A673 (cell line): Measurements from ENCODE around the gene ERP44.

Experiments
- EZH2 ChIP-seq: fragments of 200-600 bp; sonication (generic); IDR thresholded peaks from 2 replicates; pipeline ENCODE4 v1.6.1; 2017; ENCODE audit warnings: borderline replicate concordance, low read depth, mild to moderate bottlenecking, mixed read lengths, antibody characterized with exemption, low read length; ENCODE audit not compliant: poor library complexity, severe bottlenecking
- TF ChIP-seq, protein P1 (sequence below): fragments of 300-800, 200-600 bp; sonication (generic); conservative IDR thresholded peaks from 2 replicates; pipeline ENCODE4 v1.5.1; 2017; ENCODE audit warnings: low read depth, mild to moderate bottlenecking, antibody characterized with exemption, low read length, moderate library complexity, mixed read lengths

DNA sequence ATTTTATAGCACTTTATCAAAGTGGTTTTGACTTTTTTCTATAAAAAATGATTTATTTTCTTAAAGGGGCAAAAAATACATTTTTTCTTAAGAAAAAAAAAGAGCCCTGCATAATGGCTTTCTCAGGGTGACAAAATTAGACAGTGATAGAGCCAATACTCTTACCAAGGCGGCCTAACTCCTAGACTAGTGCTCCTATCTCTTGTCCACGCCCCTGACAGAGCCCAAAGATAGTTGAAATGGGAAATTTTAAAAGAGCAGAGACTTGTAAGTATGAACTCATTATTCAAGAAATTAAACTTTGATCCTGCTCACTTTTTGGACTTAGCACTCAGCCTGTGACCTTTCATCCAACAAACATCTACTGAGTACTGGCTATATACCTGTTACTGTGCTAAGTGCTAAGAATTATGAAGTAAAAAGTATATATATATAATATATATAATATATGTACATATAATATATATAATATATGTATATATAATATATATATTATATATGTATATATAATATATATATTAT lies 1.4 kb upstream of the ERP44 start:
- TF ChIP-seq, protein P1, sequence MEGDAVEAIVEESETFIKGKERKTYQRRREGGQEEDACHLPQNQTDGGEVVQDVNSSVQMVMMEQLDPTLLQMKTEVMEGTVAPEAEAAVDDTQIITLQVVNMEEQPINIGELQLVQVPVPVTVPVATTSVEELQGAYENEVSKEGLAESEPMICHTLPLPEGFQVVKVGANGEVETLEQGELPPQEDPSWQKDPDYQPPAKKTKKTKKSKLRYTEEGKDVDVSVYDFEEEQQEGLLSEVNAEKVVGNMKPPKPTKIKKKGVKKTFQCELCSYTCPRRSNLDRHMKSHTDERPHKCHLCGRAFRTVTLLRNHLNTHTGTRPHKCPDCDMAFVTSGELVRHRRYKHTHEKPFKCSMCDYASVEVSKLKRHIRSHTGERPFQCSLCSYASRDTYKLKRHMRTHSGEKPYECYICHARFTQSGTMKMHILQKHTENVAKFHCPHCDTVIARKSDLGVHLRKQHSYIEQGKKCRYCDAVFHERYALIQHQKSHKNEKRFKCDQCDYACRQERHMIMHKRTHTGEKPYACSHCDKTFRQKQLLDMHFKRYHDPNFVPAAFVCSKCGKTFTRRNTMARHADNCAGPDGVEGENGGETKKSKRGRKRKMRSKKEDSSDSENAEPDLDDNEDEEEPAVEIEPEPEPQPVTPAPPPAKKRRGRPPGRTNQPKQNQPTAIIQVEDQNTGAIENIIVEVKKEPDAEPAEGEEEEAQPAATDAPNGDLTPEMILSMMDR = no peak
- TF ChIP-seq EZH2 = no peak
